ENCODE results near the gene MAST2. TPM values are rescaled to one million over a fixed set of nuclear protein-coding genes. Genes with fewer than 3 reads are reported as not detected.
"Not testable (repeated sequence)": the region's sequence is repeated elsewhere in the genome, so short reads cannot be mapped to it uniquely, and the experiment has no call there.

The MAST2 gene
- total RNA-seq, 1 donor from 2014 or later, result 18.7 TPM

GRCh38 chr1:45809761-45810160 is 6.3 kb downstream of the MAST2 start:
- DNase-seq (ENCODE audit: low read depth, low spot score), result no peak

DNA sequence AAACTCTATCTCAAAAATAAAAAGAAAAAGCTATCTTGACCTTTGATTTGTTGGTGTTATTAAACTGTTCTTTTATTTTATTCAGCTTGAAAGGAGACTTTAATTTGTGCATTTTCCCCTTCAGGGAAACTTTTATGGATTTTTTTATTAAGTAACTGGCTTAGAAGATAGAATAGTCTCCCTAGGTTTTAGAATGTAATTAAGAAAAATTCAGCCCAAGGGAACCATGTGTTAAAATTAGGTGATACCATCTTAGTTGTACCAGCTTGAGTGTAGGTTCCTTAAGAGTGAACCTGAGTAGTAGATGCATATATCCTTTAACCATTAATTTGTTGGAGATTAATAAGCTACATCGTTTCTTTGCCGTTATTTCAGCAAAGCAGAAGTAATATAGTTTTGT is 11.4 kb downstream of the MAST2 start:
- DNase-seq (ENCODE audit: low read depth, low spot score), result no peak

DNA sequence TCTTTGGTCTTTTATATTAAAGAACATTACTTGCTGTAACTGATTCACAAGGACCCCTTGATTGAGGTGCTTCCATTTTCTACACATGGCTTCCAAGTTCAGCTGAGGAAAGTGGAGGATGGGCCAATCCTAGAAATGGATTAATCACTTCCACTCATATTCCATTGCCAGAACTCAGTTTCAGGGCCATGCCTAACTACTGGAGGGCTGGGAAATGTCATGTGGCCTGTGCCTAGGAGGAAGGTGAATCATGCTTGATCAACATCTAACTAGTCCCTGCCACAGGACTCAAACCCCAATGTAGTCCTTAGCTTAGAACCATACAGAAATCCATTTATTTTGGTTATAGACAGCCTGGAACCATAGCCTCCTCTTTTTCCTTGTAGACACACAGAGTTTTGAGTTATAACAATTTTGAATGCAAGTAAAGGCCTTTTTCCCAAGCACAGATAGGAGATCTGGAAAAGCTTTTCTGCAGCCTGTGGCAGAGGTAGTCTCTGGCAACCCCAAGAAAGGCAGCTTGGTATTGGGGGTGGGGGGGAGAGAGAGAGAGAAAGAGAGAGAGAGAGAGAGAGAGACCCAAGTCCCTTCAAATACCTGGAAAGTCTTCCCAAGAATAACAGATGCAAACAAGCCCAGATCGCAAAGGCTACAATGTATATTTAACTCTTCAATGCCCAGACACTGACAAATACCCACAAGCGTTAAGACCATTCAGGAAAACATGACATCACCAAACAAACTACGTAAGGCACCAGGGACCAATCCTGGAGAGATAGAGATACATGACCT is 12.5 kb downstream of the MAST2 start:
- DNase-seq (ENCODE audit: low read depth, low spot score), result peak; percentile 15

- no peak for DNase-seq (ENCODE audit: low read depth, low spot score)
Observed at GRCh38 chr1:45820173-45820572, 16.8 kb downstream of the MAST2 start.

DNA sequence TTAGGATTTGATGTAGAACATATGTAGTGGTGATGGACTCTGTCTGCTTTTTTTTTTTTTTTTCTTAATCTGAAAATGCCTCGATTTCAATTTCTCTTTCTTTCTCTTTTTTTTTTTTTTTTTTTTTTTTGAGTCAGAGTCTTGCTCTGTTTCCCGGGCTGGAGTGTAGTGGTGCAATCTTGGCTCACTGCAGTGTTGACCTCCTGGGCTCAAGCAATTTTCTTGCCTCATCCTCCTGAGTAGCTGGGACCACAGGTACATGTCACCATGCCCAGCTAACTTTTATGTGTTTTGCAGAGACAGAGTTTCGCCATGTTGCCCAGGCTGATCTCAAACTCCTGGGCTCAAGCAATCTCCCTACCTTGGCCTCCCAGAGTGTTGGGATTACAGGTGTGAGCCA is 17.4 kb downstream of the MAST2 start:
- no peak for DNase-seq (ENCODE audit: low read depth, low spot score)

DNA sequence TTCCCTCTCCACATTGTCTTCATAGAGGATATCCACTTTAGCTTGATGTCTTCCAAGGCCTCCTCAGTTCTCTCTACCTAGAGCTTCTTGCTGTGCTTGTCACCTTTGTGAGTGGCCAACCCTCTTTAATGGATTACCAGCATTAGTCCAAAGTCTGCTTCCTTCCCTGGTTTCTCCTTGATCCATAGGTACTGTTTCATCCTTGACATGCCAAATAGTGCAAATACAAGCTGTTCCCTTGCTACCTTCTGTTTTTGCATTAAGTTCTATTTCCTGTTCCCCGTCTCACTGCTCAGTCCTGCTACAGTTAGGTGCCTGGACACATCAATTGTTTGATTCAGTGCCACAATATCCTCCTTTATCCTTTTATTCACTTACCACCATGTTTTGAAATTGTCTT is 19.2 kb downstream of the MAST2 start:
- no peak for DNase-seq (ENCODE audit: low read depth, low spot score)

DNA sequence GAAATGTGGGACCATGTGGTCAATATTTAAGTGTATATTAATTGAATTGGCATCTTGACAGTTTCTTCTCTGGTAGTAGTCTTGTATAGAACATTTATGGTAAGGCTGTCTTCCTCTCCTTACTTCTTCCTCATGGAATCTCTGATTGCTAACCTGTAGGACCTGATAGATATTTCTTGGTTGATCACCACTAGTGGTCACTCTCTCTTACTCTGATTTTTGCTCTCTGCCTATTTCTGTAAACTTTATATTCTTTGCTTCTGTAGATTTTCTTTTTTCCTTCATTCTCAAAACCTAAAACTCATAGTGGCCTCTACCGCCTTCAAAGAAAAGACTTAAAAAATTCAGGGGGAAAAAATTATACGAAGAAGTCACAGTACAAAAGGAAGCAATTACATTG is 21.2 kb downstream of the MAST2 start:
- DNase-seq (ENCODE audit: low read depth, low spot score), result no peak

DNA sequence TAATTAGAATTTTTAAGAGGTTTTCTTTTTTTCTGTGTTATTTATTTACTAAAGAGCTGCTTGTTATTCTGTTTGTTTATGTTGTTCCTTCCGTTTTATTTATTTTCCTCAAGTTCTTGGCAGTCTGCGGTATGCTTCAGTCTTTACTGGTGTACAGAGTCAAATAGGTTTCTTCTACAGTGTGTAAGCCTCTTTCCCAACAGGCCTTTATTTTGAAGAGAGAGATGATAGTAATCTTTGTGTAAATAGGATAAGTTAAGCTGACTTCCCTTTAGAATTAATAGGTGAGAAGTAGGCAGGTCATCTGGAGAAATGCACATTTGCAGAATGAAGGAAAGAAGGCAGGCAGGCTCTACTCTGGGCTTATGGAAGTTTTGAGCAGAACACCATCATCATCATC is 23.8 kb downstream of the MAST2 start:
- no peak for DNase-seq (ENCODE audit: low read depth, low spot score)

DNA sequence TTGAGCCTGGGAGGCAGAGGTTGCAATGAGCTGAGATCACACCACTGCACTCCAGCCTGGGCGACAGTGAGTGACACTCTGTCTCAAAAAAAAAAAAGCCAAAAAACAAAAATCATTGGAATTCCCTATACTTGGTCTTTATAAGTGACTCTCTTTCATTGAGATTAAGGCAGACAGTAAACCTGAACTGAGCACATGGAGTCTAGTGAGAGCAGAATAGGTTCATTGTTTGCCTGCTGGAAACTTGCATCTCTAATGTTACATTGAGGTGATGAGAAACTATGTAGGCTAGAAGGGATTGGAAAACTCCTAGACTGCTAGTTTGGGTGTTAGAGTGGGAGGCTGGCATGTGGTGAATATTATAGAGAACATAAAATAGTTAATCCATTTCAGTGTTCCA is 25.4 kb downstream of the MAST2 start:
- no peak for DNase-seq (ENCODE audit: low read depth, low spot score)

GRCh38 chr1:45833361-45833760 is 29.9 kb downstream of the MAST2 start:
- DNase-seq (ENCODE audit: low read depth, low spot score), result no peak

GRCh38 chr1:45834689-45835088 is 31.3 kb downstream of the MAST2 start:
- no peak for DNase-seq (ENCODE audit: low read depth, low spot score)

GRCh38 chr1:45836451-45836850 is 33.0 kb downstream of the MAST2 start:
- DNase-seq (ENCODE audit: low read depth, low spot score), result no peak

- DNase-seq (ENCODE audit: low read depth, low spot score), result not testable (repeated sequence)
Observed at GRCh38 chr1:45836861-45837260, 33.4 kb downstream of the MAST2 start.

- DNase-seq (ENCODE audit: low read depth, low spot score), result not testable (repeated sequence)
Observed at GRCh38 chr1:45838322-45838721, 34.9 kb downstream of the MAST2 start.

GRCh38 chr1:45840704-45841103 is 37.3 kb downstream of the MAST2 start:
- no peak for DNase-seq (ENCODE audit: low read depth, low spot score)

- DNase-seq (ENCODE audit: low read depth, low spot score), result no peak
Observed at GRCh38 chr1:45842786-45843185, 39.4 kb downstream of the MAST2 start.

DNA sequence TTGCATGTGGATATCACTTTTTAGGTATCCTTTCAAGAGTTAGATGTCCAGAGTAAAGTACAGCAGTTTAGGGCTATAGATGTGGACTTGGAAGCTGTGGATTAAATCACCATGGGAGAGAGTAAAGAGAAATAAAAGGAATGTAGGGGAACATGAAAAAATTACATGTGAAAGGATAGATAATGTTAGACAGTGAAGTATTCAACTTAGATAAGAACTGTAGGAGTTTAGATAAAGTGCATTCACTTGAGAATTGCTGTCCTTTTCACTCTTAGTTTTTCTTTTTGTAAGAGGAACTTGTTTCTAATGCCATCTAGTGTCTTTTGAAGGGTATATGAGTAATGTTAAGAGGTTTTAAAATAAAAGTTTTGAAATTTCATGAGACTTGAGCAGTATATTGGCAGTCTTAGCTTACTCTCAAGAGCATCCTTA is 40.1 kb downstream of the MAST2 start:
- DNase-seq (ENCODE audit: low read depth, low spot score), result no peak

- not testable (repeated sequence) for DNase-seq (ENCODE audit: low read depth, low spot score)
Observed at GRCh38 chr1:45844000-45844399, 40.6 kb downstream of the MAST2 start.

DNA sequence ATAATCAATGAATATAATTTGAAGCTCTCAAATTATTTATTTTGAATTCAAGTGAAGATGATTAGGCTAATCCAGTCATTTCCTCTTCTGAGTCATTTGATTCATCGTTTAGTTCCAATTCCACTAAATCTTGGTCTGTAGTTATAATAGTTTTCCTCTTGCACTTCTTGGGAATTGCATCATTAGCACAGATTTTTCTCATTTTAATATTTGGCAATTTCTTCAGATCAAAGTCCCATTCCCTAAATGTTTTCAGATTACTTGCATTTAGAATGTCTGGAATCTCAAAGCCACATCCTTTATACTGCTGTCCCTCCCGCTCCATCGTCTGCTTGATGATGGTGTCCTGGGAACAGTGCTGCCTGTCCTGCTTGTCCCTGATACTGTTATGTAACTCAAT is 43.5 kb downstream of the MAST2 start:
- DNase-seq (ENCODE audit: low read depth, low spot score), result no peak

DNA sequence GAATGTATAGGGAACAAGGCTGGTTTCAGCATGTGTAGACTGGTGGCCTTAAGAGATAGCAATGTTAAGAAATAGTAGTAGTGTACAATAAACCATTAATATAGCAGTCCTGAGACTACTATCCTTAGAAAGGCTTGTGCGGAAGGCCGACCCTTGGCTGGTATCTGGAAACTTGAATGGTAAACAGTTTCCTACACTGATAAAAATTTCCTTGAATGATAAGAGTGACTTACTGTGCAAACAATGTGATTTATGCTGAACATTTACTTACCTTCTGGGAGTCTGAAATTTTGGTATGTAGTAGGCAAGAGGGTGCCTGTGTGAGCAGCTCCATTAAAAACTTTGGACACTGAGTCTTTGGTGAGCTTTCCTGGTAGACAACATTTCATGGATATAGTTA is 44.7 kb downstream of the MAST2 start:
- DNase-seq (ENCODE audit: low read depth, low spot score), result no peak

DNA sequence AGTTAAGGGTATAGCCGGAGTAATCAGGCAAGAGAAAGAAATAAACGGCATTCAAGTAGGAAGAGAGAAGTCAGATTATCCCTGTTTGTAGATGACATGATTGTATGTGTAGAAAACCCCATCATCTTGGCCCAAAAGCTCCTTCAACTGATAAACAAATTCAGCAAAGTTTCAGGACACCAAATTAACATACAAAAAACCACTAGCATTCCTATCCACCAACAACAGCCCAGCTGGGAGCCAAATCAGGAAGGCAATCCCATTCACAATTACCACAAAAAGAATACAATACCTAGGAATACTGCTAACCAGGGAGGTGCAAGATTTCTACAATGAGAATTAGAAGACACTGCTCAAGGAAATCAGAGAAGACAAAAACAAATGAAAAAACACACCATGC is 45.3 kb downstream of the MAST2 start:
- DNase-seq (ENCODE audit: low read depth, low spot score), result no peak

GRCh38 chr1:45850017-45850416 is 46.6 kb downstream of the MAST2 start:
- no peak for DNase-seq (ENCODE audit: low read depth, low spot score)

DNA sequence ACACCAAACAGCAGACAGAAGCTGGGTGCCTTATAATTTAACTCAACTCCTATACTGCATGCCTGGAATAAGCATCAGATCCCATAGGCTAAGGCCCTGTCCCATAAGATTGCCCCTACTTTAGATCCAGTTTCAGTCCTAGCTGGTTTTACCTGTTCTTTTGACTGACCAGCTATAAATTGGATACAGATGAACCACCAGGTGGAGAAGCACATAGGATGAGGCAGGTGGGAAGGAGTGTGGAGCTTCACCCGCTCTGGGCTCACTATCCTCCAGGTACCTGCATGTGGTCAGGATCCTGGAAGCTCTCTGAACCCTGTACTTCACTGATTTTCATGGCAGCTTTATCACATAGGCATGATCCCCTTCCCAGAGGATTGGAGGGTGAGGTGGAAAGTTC is 51.3 kb downstream of the MAST2 start:
- DNase-seq (ENCODE audit: low read depth, low spot score), result no peak

All from pulmonary artery endothelial cell (primary cell).